Activated CD4-positive, alpha-beta T cell treated with anti-CD3 and anti-CD28 coated beads, Interleukin-2, Interleukin-6, amounts not matched to agents 100 ng/mL and 50 ng/mL, durations not matched to agents 16 hours and 8 hours (primary cell): ENCODE data around the gene WDR44.
"Not testable (repeated sequence)": the region's sequence is repeated elsewhere in the genome, so short reads cannot be mapped to it uniquely, and the experiment has no call there.

Source experiments
- DNase-seq: peaks from one replicate; pipeline ENCODE4 v3.0.0-alpha.2; 2020

Gene WDR44, protein sequence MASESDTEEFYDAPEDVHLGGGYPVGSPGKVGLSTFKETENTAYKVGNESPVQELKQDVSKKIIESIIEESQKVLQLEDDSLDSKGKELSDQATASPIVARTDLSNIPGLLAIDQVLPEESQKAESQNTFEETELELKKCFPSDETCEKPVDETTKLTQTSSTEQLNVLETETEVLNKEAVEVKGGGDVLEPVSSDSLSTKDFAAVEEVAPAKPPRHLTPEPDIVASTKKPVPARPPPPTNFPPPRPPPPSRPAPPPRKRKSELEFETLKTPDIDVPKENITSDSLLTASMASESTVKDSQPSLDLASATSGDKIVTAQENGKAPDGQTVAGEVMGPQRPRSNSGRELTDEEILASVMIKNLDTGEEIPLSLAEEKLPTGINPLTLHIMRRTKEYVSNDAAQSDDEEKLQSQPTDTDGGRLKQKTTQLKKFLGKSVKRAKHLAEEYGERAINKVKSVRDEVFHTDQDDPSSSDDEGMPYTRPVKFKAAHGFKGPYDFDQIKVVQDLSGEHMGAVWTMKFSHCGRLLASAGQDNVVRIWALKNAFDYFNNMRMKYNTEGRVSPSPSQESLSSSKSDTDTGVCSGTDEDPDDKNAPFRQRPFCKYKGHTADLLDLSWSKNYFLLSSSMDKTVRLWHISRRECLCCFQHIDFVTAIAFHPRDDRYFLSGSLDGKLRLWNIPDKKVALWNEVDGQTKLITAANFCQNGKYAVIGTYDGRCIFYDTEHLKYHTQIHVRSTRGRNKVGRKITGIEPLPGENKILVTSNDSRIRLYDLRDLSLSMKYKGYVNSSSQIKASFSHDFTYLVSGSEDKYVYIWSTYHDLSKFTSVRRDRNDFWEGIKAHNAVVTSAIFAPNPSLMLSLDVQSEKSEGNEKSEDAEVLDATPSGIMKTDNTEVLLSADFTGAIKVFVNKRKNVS

DNA sequence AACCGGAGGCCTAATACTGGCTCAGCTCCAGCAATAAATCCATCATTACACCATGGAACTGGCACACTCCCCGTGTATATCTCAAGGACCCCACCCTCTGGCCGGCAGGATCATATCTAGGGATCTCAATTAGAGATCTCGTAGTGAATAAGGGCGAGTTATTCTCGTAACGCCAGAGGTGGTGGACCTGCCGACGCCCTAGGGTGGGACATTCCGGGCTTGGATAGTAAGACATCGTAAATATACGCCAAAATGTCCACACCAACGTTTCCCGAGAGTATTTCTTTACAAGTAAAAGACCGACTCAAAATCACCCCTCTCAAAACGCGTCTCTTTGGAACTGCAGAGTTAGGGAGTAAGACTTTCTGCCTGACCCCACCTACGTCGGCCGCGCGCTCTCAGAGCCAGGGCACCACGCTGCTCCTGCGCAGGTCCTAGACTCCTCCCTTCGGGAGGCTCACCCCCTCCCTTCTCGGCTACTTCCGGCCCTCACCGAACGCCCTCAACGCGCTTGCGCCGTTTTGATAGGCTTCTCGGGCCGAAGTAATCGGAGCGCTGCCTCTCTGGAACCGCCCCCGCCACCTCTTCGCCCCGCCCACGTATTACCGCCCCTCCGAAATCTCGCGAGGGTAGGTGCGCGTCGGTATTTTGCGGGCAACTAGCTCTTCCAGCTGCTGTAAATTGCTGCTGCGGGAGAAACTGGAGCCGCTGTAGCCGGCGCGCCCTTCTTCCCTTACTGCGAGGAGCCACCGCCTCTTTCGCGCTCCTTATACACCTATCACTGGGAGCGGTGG lies at the start of gene WDR44:
Gene WDR44, plus strand, starts transcription at position 643 of the 794 bp plus-strand sequence. CDS start 398 bp downstream, outside the sequence.
- DNase-seq, result peak; percentile 94

DNA sequence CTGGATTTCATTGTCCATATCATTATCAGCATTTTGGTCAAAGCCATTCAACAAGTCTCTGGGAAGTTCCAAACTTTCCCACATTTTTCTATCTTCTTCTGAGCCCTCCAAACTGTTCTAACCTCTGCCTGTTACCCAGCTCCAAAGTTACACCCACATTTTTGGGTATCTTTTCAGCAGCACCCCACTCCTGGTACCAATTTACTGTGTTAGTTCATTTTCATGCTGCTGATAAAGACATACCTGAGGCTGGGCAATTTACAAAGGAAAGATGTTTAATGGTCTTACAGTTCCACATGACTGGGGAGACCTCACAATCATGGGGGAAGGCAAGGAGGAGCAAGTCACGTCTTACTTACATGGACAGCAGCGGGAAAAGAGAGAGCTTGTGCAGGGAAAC lies 40.1 kb upstream of the WDR44 start:
- DNase-seq, result not testable (repeated sequence)

DNA sequence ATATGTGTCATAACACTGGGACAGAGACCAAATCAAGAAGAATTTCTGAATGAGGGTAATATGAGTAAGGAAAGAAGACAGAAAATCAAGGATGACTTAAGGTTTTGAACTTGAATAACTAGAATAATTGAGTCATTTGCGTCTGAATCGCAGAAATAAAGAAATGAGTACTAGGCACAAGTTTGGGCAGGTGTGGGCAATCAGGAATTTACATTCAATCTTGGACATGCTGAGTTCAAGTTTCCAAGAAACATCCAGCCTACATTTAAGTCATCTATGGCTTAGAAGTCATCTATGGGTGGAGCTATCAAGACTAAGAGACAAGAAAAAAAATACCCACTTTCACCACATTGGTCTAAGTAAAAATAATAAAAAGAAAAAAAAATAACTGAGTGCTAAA lies 30.4 kb upstream of the WDR44 start:
- DNase-seq, result no peak

DNA sequence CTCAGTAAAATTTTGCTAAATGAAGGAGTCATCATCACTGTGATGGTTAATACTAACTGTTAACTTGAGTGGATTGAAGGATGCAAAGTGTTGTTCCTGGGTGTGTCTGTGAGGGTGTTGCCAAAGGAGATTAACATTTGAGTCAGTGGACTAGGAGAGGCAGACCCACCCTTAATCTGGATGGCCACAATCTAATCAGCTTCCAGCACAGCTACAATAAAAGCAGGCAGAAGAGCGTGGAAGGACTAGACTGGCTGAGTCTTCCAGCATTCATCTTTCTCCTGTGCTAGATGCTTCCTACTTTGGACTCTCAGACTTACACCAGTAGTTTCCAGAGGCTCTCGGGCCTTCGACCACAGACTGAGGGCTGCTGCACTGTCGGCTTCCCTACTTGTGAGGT lies 21.3 kb upstream of the WDR44 start:
- DNase-seq, result no peak

DNA sequence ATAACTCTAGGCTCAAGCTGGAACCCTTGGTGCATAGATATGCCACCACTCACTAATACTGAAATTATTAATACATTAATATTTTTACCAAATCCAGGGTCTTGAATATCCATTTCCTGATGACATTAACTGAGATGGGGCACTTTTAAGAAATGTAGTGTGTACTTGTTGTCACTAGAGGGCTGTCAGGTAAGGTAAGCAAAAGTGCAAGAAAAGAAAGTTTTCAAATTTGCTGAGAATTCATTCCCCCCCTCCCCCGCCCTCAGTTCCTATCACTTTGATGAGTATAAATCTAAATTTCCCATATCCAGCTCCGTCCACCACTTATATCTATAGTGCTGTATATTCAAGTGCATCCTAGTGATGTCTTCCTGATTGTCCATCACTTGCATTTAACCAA lies 20.5 kb upstream of the WDR44 start:
- DNase-seq, result no peak

DNA sequence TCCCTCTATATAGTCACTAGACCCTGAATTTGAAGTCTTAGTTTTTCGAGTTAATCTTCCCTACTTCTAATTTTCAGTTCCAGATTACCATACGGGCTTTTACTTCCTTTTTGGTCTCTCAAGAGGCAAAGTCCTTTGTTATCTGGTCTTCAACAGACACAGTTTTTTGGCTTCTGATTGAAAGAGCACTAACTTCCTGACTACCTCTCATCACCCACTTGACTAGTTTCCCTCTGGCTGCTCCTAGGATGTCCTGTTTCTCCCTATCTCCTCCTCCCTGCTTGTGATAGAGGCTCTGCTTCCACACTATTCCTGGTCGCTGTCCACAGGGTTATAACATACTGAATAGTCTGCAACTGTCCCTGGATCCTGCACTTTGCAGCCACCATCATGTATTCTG lies 16.7 kb upstream of the WDR44 start:
- no peak for DNase-seq

DNA sequence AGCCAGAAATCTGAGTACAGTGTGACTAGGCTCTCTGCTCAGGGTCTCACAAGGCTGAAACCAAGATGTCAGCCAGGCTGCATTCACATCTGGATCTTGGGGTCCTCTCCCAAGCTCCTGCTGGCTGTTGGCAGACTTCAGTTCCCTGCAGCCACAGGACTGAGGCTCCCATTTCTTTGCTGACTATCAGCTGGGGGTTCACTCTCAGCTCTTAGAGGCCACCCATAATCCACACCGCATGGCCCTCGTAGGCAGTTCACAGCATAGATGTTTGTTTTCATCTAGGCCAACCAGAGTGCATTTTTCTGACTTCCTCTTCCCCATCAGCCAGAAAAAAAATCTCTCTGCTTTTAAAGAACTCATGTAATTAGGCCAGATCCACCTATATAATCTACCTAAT lies 8.2 kb upstream of the WDR44 start:
- DNase-seq, result no peak

DNA sequence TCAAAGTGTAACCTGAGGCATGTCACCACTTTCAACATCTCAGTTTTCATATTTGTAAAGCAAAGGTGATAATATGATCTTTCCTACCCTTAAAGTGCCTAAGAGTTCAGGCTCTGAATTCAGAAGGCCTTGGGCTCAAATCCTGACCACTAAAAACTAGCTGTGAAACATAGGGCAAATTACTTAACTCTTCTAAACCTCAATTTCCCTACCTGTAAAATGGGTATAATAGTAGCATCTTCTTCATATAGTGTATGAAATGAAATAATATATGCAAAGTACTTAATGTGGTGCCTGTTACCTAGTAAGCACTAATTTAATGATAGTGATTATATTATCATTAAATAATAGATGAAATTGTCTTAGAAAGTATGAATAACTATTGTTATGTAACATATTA lies 7.0 kb upstream of the WDR44 start:
- no peak for DNase-seq

DNA sequence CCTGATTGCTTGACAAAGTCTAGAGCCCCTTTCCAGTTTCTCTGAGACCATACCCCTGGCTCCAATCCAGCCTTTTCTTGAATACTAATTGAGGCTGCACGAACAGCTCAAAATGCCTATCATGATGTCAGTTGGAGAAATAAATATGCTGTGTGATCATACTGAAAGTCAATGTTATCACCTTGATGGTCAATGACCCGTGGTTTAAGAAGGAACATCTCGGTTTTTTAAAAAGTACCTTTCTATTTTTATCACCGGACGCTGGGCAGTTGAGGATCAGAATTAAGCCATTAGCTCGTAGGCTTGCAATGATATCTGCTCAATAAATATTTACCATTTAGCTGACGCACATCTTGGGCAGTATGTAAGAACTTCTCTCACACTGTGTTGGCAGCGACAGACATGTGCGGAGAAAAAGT lies 852 bp upstream of the WDR44 start:
- DNase-seq, result no peak

DNA sequence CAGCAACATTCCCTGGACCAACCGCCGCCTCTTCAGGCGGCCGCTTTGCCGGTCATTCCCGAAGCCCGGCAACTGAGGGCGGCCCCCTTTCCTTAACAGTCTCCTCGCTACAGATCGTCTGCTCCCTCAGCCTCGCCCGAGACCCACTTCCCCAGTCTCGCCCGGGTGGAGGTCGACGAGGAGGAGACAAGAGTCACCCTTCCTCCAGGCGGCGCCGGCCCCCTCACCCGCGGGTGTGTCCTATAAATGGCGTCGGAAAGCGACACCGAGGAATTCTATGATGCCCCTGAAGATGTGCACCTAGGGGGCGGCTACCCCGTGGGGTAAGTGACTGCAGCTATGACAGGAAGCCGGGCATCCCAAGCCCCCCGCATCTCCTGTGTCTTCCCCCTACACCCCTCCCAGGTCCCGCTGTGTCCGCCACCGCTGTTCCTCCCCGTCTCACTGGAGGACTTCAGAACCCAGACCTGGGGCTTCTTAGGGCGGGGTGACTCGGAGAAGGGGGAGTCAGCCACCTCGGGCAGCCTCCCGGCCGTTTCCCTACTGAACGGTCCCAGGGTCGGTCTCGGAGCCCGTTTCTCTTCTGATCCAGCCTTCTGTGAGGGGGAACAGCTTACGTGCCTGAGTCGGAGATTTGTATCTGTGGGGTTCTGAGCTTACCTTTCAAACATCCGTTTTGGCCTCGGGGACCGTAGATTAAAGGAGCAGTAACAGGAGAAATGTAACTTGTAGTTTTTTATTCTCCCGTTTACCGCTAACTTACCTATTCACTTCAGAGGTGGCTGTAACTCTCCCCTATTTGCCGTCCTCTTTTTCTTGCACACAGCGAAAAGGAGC lies 570 bp downstream of the WDR44 start:
- DNase-seq, result peak; percentile 41

DNA sequence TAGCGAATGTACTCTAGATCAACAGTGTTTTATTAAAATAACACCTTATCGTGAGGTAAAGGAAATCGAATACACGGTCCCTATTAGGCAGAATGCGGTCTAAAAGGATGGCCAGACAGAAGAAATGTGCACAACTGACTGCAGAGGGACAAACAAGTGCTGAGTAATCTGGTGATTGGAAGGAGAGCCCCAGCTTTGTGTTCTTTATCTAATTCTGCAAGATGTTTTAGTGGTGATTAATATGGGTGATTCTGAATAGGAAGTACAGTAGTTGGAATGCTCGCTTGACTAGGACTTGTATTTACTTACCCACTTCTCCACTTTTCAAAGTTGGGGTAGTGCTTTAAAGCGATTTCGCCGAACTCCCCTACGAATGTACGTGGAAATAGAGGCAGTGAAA lies 1.2 kb downstream of the WDR44 start:
- DNase-seq, result peak; percentile 31

DNA sequence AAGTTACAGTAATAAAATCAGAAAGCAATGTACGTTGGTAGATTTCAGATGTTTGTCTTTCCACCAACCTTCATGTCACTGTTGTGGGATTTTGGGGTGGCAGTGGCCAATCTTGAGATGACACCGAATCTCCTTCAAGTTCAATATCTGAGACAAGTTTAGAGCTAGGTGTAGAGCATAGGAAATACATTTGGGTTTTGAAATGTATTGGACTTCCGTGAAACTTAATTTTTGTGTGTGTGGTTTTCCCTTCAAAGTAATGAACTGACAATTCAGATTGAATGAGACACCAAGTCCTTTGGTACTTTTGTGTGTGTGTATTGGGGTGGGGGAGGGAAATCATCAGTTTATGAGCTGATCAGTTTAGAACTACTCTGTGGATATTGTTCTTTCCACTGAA lies 1.8 kb downstream of the WDR44 start:
- peak; percentile 53 for DNase-seq

DNA sequence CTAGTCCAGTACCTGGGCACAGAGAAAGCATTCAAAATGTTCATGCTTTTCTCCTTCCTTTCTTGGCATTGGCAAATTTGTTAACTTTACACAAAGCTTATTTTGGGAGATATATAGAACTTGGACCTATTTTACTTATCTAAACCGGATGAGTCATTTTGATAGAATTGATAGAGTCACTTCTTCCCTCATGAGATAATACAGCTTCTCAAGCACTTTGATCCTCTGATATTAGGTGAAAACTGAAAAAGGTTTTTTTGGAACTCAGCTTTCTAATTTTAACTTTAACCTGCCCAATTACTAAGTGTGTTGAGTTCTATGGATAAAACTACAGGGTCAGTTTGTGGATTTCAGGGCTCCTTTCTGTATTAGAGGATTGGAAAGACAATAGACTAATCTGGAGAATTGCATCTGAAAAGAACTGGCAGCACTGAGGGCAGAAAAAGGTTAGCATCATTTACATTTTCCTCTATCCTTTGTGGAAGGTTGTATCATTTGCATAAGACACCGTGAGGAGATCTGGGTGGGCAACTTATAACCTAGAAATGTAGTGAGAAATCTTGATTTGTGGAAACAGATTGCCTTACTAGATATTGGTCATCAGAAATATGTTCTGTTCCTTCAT lies 2.4 kb downstream of the WDR44 start:
- DNase-seq, result peak; percentile 11

DNA sequence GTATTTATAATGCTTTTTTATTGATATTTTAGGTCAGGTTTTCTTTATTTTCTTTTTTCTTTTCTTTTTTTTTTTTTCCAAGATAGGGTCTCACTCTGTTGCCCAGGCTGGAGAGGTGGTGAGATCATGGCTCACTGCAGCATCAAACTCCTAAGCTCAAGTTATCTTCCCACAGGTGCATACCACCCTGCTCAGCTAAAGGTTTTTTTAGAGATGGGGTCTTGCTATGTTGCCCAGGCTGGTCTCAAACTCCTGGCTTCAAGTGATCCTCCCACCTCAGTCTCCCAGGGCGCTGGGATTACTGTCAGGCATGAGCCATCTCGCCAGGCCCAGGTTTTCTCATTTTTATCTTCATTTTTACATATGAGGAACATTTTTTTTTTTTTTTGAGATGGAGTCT lies 3.3 kb downstream of the WDR44 start:
- DNase-seq, result no peak

DNA sequence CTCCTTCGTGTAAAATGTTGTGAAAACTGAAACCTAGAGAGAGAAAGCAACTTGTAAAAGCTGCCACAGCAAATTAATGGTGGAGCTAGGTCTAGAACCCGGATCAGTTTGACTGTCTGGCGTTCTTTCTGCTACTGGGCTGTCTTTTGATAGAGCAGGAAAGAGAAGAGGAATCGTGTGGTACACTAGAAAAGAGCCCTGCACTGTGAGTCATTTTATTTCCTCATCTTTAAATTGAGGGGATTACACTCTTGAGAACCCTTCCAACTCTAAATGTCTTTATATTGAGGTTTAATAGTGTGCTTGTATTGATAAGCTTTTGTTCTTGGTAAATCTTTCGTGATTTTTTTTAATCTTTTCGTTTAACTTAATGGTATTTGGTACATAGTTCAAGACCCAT lies 4.3 kb downstream of the WDR44 start:
- no peak for DNase-seq

DNA sequence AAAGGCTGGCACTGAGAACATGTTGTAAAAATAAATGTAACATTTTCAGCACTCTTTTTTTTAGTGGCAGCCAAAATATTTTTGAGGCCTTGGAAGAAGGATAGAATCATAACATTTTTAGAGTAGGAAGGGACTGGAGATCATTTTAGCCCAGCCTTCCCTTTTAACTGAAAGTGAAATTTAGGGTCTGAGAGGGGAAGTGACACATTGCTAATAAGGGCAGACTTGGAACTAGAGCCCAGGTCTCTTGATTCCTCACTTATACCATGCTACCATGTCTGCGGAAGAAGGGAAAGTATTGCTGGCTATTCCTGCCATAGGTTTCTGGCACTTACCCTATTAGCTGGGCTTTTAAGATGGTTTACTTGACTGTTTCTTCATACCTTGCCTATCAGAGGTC lies 4.8 kb downstream of the WDR44 start:
- DNase-seq, result no peak

DNA sequence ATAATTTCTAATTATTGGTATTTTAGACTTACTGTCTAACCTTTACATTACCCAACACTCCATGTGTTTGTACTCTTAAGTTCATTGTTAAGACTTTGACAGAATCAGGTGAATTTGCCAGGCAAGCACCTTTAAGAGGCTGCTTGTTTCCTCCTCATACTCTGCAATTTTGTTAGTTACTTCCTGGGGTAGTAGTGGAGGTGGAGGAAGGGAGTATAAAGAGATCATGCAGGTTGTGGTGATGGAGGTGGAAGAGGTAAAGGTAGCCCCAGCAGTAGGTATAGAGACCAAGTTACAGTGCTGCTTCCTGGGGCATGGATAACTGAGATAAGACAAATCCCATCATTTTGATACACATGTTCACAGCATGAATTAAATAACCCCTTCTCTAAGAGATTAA lies 6.7 kb downstream of the WDR44 start:
- no peak for DNase-seq

DNA sequence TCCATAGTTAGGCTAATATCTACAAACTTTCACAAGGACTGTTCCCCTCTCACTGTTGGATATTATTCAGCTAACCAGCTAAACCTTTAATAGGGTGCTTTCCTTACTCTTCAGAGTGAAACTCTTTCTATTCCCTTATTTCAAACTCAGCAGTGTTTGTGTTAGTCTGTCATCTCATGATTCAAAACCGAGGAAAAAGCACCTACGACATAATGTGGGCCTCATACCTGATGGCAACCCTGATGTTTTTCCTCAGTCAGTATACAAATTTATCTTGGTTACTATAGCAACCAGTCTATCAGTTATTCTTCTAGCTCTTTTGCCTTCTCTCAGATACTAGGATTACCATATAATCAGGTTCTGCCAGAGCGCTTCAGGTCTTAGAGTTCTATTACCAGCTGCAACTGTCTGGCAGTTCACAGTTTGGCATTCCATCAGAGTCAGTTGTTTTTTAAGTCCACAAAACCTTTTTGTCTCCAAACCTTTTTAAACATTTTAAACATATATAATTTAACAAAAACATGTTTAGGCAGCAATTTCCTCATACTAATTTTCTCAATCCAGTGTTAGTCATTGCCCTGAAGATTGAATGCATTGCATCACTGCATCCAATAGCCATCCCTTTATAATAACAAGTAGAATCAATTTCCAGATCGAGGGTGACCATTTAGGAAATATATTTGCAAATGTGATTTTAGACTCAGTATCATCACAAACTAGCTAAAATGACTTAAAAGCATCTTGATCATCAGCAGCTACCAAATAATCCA lies 7.4 kb downstream of the WDR44 start:
- DNase-seq, result peak; percentile 27

DNA sequence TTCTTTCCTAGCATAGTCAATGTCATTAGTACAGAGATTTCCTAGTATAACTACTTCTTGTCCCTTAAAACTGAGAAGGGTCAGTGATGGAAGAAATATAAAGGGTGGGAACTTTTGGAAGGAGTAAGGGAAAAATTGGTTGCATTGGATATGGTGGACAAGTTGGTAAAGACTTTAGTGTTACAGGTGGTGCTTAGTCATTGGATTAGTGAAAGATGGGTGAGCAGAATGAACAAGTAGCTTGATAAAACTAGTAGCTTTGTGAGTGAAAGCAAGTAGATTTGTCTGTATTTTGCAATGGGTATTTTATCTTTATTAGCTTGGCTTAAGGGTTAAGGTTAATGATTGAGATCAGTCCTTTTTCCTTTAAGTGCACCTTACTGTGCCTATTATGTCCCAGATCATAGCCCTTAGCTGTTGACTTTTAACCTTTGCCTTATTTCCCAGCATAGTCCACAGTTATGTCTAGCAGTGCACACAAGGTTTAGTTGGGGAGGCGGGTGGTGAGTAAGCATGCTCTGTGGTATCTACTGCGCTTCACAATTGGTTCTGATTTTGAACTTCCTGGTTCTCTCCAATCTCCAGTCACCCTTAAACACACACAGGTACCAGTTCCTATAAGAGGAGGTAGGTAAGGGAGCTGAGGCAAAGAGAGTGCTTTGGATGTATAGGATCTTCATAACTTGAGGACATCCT lies 9.5 kb downstream of the WDR44 start:
- DNase-seq, result peak; percentile 3

DNA sequence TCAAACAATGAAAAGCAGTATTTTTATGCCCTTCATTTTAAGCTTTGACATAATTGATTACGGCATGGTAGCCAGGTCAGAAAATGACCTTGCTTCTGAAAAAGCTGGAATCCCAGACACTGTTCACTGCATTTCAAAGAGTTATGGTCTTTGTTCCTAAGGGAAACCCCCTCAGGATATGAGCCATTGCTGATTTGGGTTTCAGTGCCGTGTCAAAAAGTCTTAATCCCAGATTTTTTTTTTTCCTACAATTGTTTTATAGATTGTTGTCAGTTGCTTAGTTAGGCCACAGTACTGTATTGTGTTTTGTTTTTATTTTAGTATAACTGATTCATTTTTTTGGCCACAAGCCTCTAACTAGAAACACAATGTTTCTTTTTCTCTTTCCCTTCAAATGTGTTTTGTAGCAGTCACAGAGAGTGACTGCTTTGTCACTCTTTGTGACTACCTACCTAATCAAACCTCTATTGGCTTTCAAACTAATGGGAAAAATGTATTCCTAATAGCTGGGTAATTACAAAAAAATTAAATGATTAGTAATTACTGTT lies 10.3 kb downstream of the WDR44 start:
- DNase-seq, result no peak
